SK-N-SH (cell line): ENCODE data around the gene TAF4. TPM values are rescaled to one million over a fixed set of nuclear protein-coding genes. Genes with fewer than 3 reads are reported as not detected.

Source experiments
- CTCF ChIA-PET: fragments of 300-600, 350-600 bp; formaldehyde crosslinking; extraction: SDS; loops from one replicate; lab custom pipeline; 2021; lab: Yijun Ruan, JAX
- POLR2A ChIA-PET: fragments of 350-600 bp; sonication (Branson Sonifier 250); formaldehyde crosslinking; extraction: SDS; loops from one replicate; lab custom pipeline; 2020; ENCODE audit warnings: antibody characterized with exemption, inconsistent platforms; lab: Yijun Ruan, JAX
- DNase-seq: peaks from one replicate; pipeline ENCODE4 v3.0.0; 2012
- H2AFZ ChIP-seq: fragments of 200-600 bp; sonication (generic); 2 replicates; pipeline ENCODE4 v1.8.1; 2016; ENCODE audit warnings: antibody characterized with exemption, mild to moderate bottlenecking, low read depth
- H3F3A ChIP-seq: fragments of 200-600 bp; sonication (generic); replicated peaks from 2 replicates; pipeline ENCODE3; 2016; ENCODE audit warnings: antibody characterized with exemption, mild to moderate bottlenecking; ENCODE audit not compliant: insufficient read depth
- H3K27ac ChIP-seq, 2 experiments: fragments of 200-500 bp in 1 of 2; fragments of 200-600 bp in 1 of 2; sonication (Bioruptor generic) in 1 of 2; sonication (generic), shearing (Covaris generic) in 1 of 2; 2 replicates each; pipeline versions ENCODE4 v1.5.1 to v1.6.1; 2014 to 2016; ENCODE audit warnings: low read depth in 2 of 2, inconsistent platforms in 1 of 2, low read length in 1 of 2, mild to moderate bottlenecking in 1 of 2, mixed read lengths in 1 of 2
- H3K27me3 ChIP-seq: fragments of 200-600 bp; sonication (generic), shearing (Covaris generic); 2 replicates; pipeline ENCODE4 v1.6.1; 2016; ENCODE audit warnings: mixed run types; ENCODE audit not compliant: insufficient read depth
- H3K36me3 ChIP-seq, 2 experiments: fragments of 200-500 bp in 1 of 2; fragments of 200-600 bp in 1 of 2; sonication (Bioruptor generic) in 1 of 2; sonication (generic) in 1 of 2; replicated peaks in 1 of 2; 2 replicates each; pipeline versions ENCODE3 to v1.5.1; 2014 to 2016; ENCODE audit warnings: low read length in 1 of 2, mild to moderate bottlenecking in 1 of 2; ENCODE audit not compliant: insufficient read depth in 2 of 2, control insufficient read depth in 1 of 2
- H3K4me1 ChIP-seq, 2 experiments: fragments of 200-500 bp in 1 of 2; fragments of 200-600 bp in 1 of 2; sonication (Bioruptor generic) in 1 of 2; sonication (generic), shearing (Covaris generic) in 1 of 2; 2 replicates each; pipeline versions ENCODE4 v1.5.1 to v1.6.1; 2014 to 2016; ENCODE audit warnings: low read depth in 1 of 2, low read length in 1 of 2, mixed run types in 1 of 2; ENCODE audit not compliant: insufficient read depth in 2 of 2, control insufficient read depth in 1 of 2
- H3K4me2 ChIP-seq: fragments of 200-600 bp; sonication (generic), shearing (Covaris generic); 2 replicates; pipeline ENCODE4 v1.6.1; 2017; ENCODE audit warnings: mixed run types
- H3K4me3 ChIP-seq, 2 experiments: fragments of 200-500 bp in 1 of 2; fragments of 200-600 bp in 1 of 2; sonication (Bioruptor generic) in 1 of 2; sonication (generic), shearing (Covaris generic) in 1 of 2; 2 replicates each; pipeline versions ENCODE4 v1.5.1 to v1.8.1; 2014 to 2016; ENCODE audit warnings: low read depth in 2 of 2, inconsistent platforms in 1 of 2, low read length in 1 of 2, mild to moderate bottlenecking in 1 of 2, mixed read lengths in 1 of 2, moderate library complexity in 1 of 2
- H3K79me2 ChIP-seq: fragments of 200-600 bp; sonication (generic); 2 replicates; pipeline ENCODE4 v1.8.1; 2017; ENCODE audit warnings: mild to moderate bottlenecking; ENCODE audit not compliant: insufficient read depth
- H3K9ac ChIP-seq: fragments of 200-600 bp; sonication (generic); 2 replicates; pipeline ENCODE4 v1.6.1; 2017; ENCODE audit warnings: mixed run types
- H3K9me2 ChIP-seq: fragments of 200-600 bp; sonication (generic); 2 replicates; pipeline ENCODE4 v1.6.1; 2017; ENCODE audit warnings: mixed run types
- H3K9me3 ChIP-seq: fragments of 200-600 bp; sonication (generic); 2 replicates; pipeline ENCODE4 v1.6.1; 2017; ENCODE audit warnings: mixed run types, mild to moderate bottlenecking, moderate library complexity
- H4K20me1 ChIP-seq: fragments of 200-600 bp; sonication (generic); 2 replicates; pipeline ENCODE4 v1.6.1; 2017; ENCODE audit warnings: mild to moderate bottlenecking, mixed run types; ENCODE audit not compliant: insufficient read depth
- EP300 ChIP-seq, 2 experiments: IDR thresholded peaks; 2 replicates each; pipeline versions ENCODE4 v1.4.0 to v1.6.1; 2012; ENCODE audit warnings: borderline replicate concordance in 1 of 2, low read depth in 1 of 2, low read length in 1 of 2
- FOXJ3 ChIP-seq: sonication (generic); formaldehyde crosslinking; IDR thresholded peaks from 2 replicates; pipeline ENCODE4 v1.5.1; 2020; ENCODE audit warnings: mild to moderate bottlenecking, missing genetic modification reagents
- FOXM1 ChIP-seq: IDR thresholded peaks from 2 replicates; pipeline ENCODE4 v1.4.0; 2012; ENCODE audit warnings: low read depth, mild to moderate bottlenecking
- GABPA ChIP-seq: IDR thresholded peaks from 2 replicates; pipeline ENCODE4 v1.4.0; 2012; ENCODE audit warnings: low read depth, mild to moderate bottlenecking
- GATA2 ChIP-seq: sonication (generic); formaldehyde crosslinking; IDR thresholded peaks from 2 replicates; pipeline ENCODE4 v1.5.0; 2020; ENCODE audit warnings: mild to moderate bottlenecking, missing genetic modification reagents
- JUND ChIP-seq: IDR thresholded peaks from 2 replicates; pipeline ENCODE4 v1.4.0; 2012
- MAX ChIP-seq: IDR thresholded peaks from 2 replicates; pipeline ENCODE4 v1.4.0; 2012; ENCODE audit warnings: low read depth
- MEF2A ChIP-seq: IDR thresholded peaks from 2 replicates; pipeline ENCODE4 v1.4.0; 2012; ENCODE audit warnings: low read depth, borderline replicate concordance
- NFIC ChIP-seq: IDR thresholded peaks from 2 replicates; pipeline ENCODE4 v1.4.0; 2012; ENCODE audit warnings: borderline replicate concordance
- NRF1 ChIP-seq: IDR thresholded peaks from 2 replicates; pipeline ENCODE4 v1.6.1; 2012; ENCODE audit warnings: low read depth, mild to moderate bottlenecking, low read length
- POLR2AphosphoS5 ChIP-seq: IDR thresholded peaks from 2 replicates; pipeline ENCODE4 v1.6.1; 2012; ENCODE audit warnings: low read depth, low read length
- RCOR1 ChIP-seq: fragments of 150-350 bp; IDR thresholded peaks from 2 replicates; pipeline ENCODE4 v1.6.1; 2017; ENCODE audit warnings: antibody characterized with exemption, low read length
- REST ChIP-seq: IDR thresholded peaks from 2 replicates; pipeline ENCODE4 v1.6.1; 2012; ENCODE audit warnings: mild to moderate bottlenecking, low read depth, low read length, moderate library complexity
- SIN3A ChIP-seq: IDR thresholded peaks from 2 replicates; pipeline ENCODE4 v1.6.1; 2012; ENCODE audit warnings: low read depth, mild to moderate bottlenecking, low read length, moderate library complexity, borderline replicate concordance
- SMC3 ChIP-seq: IDR thresholded peaks from 2 replicates; pipeline ENCODE4 v1.6.1; 2012; ENCODE audit warnings: low read depth, low read length, improper control_type of control experiment
- TAF1 ChIP-seq: IDR thresholded peaks from 2 replicates; pipeline ENCODE4 v1.6.1; 2012; ENCODE audit warnings: low read depth, mild to moderate bottlenecking, low read length, moderate library complexity, borderline replicate concordance
- TCF12 ChIP-seq: IDR thresholded peaks from 2 replicates; pipeline ENCODE4 v1.4.0; 2012
- USF1 ChIP-seq: IDR thresholded peaks from 2 replicates; pipeline ENCODE4 v1.4.0; 2012; ENCODE audit warnings: low read depth, borderline replicate concordance
- USF2 ChIP-seq: fragments of 150-350 bp; IDR thresholded peaks from 2 replicates; pipeline ENCODE4 v1.6.1; 2017; ENCODE audit warnings: antibody characterized with exemption, low read length, low read depth, borderline replicate concordance
- WGBS: methylation state at CpG from one replicate; pipeline ENCODE4 v1.1.6; 2017; ENCODE audit warnings: low lambda C conversion rate; 5-methylcytosine and 5-hydroxymethylcytosine counted together
- polyA plus RNA-seq, 3 experiments: library from polyadenylated mRNA; depleted of rRNA; stranded (reverse); fragments of >200 nt; gene quantifications; 2 replicates each; pipeline ENCODE4 v1.2.3, GENCODE V29; 2012

TAF4 gene
- polyA plus RNA-seq, 1 of the 3 experiments (the other 2 are of a cell fraction), result 4.8 TPM

- Histone ChIP-seq H3K79me2 (no peaks in the 10 kb centered on the region), H3K4me3 (no peak overlapping the region), H2AFZ (no peak overlapping the region), H3K4me1 (no peaks in the 10 kb centered on the region), H3K27me3 (no peaks in the 10 kb centered on the region), H3F3A (no peaks in the 10 kb centered on the region), H3K4me2 (no peak overlapping the region), H3K9ac (no peak overlapping the region), H3K36me3 (no peaks in the 10 kb centered on the region), H3K27ac (no peak overlapping the region), H3K9me2 (no peaks in the 10 kb centered on the region), H3K9me3 (0 out of 2 replicates have a peak, but pooled peaks cover 4% of the 10 kb centered on the region), H4K20me1 (no peaks in the 10 kb centered on the region)
- POLR2A ChIA-PET, result no interaction called here
- 48% methylated on average over 5 of the region's 5 CpGs for WGBS
- CTCF ChIA-PET, result no interaction called here
- no peak for TF ChIP-seq FOXM1
- TF ChIP-seq NRF1, result no peak
- no peak for TF ChIP-seq POLR2AphosphoS5
- TF ChIP-seq FOXJ3 (CRISPR knock-in tag), result no peak
- no peak for TF ChIP-seq GATA2 (CRISPR knock-in tag)
- TF ChIP-seq REST, result no peak
- no peak for TF ChIP-seq USF2
- no peak for TF ChIP-seq SMC3
- TF ChIP-seq USF1, result no peak
- TF ChIP-seq JUND, result no peak
- TF ChIP-seq MEF2A, result no peak
- no peak for TF ChIP-seq TCF12
- no peak for TF ChIP-seq RCOR1
- no peak for TF ChIP-seq TAF1
- no peak for TF ChIP-seq GABPA
- no peak for TF ChIP-seq NFIC
- TF ChIP-seq SIN3A, result no peak
- no peak for TF ChIP-seq MAX
- no peak for TF ChIP-seq EP300 (IDR thresholded peaks at IDR 0.05; ENCODE audit: borderline replicate concordance in 1 of 2, low read depth in 1 of 2, low read length in 1 of 2)
- DNase-seq, result no peak
Measured at GRCh38 chr20:62105592-62105991, 39.9 kb upstream of the TAF4 start.
